Measurements from ENCODE around the gene NLN. TPM values are rescaled to one million over a fixed set of nuclear protein-coding genes. Genes with fewer than 3 reads are reported as not detected.
A peak's percentile ranks its signal among the peaks of the same experiment; 100 is the strongest.

NLN gene
- total and polyA plus RNA-seq, 2 of the 4 experiments (the other 2 are of a cell fraction): 19.1 to 37.1 TPM

DNA sequence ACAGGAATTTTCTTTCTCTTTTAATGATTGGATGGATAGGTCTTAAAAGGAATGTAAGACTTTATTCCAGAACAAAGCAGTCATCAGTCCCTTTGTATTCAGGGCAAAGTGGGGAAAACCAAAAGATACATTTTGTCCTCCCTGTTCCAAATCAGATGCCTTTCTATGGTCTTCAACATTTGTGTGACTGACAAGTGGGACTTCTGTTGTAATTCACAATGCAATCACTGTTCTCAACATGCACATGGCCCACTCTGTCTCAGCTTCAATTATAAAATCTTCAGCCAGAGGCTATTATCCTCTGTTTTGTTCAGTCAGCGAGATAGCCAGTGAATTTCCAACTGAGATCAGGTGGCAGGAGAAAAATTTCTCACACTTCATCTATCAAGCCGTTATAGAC is 108.9 kb downstream of the NLN start:
- intact Hi-C loops (cut with micrococcal nuclease): no loop called here
- Histone ChIP-seq H2AK9ac (replicated peaks; ENCODE audit: low read depth, low read length, poor library complexity) (no peak overlapping the region), H3K4me1 (ENCODE audit: control insufficient read depth, insufficient read depth, low read length) (peaks cover 10% of the 10 kb centered on the region), H3K9me1 (ENCODE audit: insufficient read depth, low read length) (no peaks in the 10 kb centered on the region; the same call in none of the 2 replicates), H2BK120ac (ENCODE audit: low read depth, low read length) (peak overlapping the region; percentile 68), H3K9me3 (ENCODE audit: control insufficient read depth, insufficient read depth, low read length) (no peaks in the 10 kb centered on the region), H3K14ac (replicated peaks; ENCODE audit: low read depth, low read length) (0 out of 2 replicates have a peak overlapping the region, but pooled peaks have one; percentile 33), H2BK5ac (ENCODE audit: low read depth, low read length, poor library complexity, severe bottlenecking) (no peak overlapping the region), H3K27me3 (ENCODE audit: control insufficient read depth, insufficient read depth, low read length) (no peaks in the 10 kb centered on the region), H3K27ac (ENCODE audit: insufficient read depth, low read length) (no peak overlapping the region), H2BK15ac (ENCODE audit: low read depth, low read length) (no peak overlapping the region), H4K8ac (ENCODE audit: low read depth in 2 of 2, low read length in 2 of 2) (no peak overlapping the region), H3K18ac (ENCODE audit: low read depth, low read length) (peak overlapping the region; percentile 55; the same call in 1 of the 2 replicates), H3K9ac (ENCODE audit: low read depth, low read length) (no peak overlapping the region), H2AFZ (replicated peaks; ENCODE audit: low read length, poor library complexity) (no peak overlapping the region), H3K4ac (ENCODE audit: low read depth, low read length) (no peak overlapping the region), H3K79me1 (ENCODE audit: low read depth in 1 of 2, low read length in 2 of 2) (no peaks in the 10 kb centered on the region), H2BK20ac (ENCODE audit: low read depth, low read length) (no peak overlapping the region), H3K4me2 (ENCODE audit: low read depth, low read length) (no peak overlapping the region), H3K56ac (ENCODE audit: extremely low read depth, insufficient read depth, low read length) (no peak overlapping the region), H3K4me3 (ENCODE audit: insufficient read depth, low read depth, low read length) (no peak overlapping the region), H4K20me1 (ENCODE audit: insufficient read depth, low read length) (no peaks in the 10 kb centered on the region), H4K5ac (ENCODE audit: low read depth, low read length) (no peak overlapping the region), H3K36me3 (ENCODE audit: control insufficient read depth, insufficient read depth, low read length) (no peaks in the 10 kb centered on the region), H3K23ac (ENCODE audit: low read depth, low read length) (peak overlapping the region; percentile 91; the same call in 1 of the 2 replicates), H4K91ac (ENCODE audit: insufficient read depth, low read depth, low read length) (no peak overlapping the region), H2AK5ac (ENCODE audit: low read depth, low read length) (no peak overlapping the region)
- ChIA-PET POLR2A (ENCODE audit: unreplicated experiment) (interaction anchor here (0.7 kb wide), 1 partner anchor 149 kb away, joined by 3 read pairs; no protein-coding TSS in a partner anchor), CTCF (interaction anchor here (0.6 kb wide), 1 partner anchor 111 kb away, joined by 3 read pairs; no protein-coding TSS in a partner anchor)
- no CpG with 5 or more reads among the region's 2 CpGs for WGBS, 2 experiments (ENCODE audit: extremely low coverage in 2 of 2, insufficient read length in 1 of 2)
- TF ChIP-seq CEBPB (IDR thresholded peaks at IDR 0.05; ENCODE audit: low read depth, low read length) (no peak), CHD1 (IDR thresholded peaks at IDR 0.05; ENCODE audit: low read depth, low read length) (no peak), BHLHE40 (IDR thresholded peaks at IDR 0.05; ENCODE audit: low read depth, low read length) (no peak), SMC3 (IDR thresholded peaks at IDR 0.05; ENCODE audit: low read depth, low read length) (no peak), MXI1 (IDR thresholded peaks at IDR 0.05; ENCODE audit: borderline replicate concordance, low read depth, low read length) (no peak), MAFK (IDR thresholded peaks at IDR 0.05; ENCODE audit: low read depth, low read length) (no peak), NFE2L2 (IDR thresholded peaks at IDR 0.05; ENCODE audit: low read depth, low read length) (no peak), RCOR1 (IDR thresholded peaks at IDR 0.05; ENCODE audit: insufficient replicate concordance, low read length) (no peak), FOS (IDR thresholded peaks at IDR 0.05; ENCODE audit: low read depth, low read length) (no peak), RFX5 (IDR thresholded peaks at IDR 0.05; ENCODE audit: low read depth, low read length) (no peak), RAD21 (IDR thresholded peaks at IDR 0.05; ENCODE audit: low read length) (no peak), MAZ (IDR thresholded peaks at IDR 0.05; ENCODE audit: borderline replicate concordance, low read depth, low read length) (no peak), POLR2A (IDR thresholded peaks at IDR 0.05; ENCODE audit: low read depth, low read length) (no peak)
- TF ChIP-seq, protein P1, sequence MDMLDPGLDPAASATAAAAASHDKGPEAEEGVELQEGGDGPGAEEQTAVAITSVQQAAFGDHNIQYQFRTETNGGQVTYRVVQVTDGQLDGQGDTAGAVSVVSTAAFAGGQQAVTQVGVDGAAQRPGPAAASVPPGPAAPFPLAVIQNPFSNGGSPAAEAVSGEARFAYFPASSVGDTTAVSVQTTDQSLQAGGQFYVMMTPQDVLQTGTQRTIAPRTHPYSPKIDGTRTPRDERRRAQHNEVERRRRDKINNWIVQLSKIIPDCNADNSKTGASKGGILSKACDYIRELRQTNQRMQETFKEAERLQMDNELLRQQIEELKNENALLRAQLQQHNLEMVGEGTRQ (IDR thresholded peaks at IDR 0.05; ENCODE audit: low read depth, low read length): no peak
- TF ChIP-seq, protein P2, sequence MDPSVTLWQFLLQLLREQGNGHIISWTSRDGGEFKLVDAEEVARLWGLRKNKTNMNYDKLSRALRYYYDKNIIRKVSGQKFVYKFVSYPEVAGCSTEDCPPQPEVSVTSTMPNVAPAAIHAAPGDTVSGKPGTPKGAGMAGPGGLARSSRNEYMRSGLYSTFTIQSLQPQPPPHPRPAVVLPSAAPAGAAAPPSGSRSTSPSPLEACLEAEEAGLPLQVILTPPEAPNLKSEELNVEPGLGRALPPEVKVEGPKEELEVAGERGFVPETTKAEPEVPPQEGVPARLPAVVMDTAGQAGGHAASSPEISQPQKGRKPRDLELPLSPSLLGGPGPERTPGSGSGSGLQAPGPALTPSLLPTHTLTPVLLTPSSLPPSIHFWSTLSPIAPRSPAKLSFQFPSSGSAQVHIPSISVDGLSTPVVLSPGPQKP (IDR thresholded peaks at IDR 0.05; ENCODE audit: borderline replicate concordance, low read depth, low read length): no peak
- TF ChIP-seq, protein P3, sequence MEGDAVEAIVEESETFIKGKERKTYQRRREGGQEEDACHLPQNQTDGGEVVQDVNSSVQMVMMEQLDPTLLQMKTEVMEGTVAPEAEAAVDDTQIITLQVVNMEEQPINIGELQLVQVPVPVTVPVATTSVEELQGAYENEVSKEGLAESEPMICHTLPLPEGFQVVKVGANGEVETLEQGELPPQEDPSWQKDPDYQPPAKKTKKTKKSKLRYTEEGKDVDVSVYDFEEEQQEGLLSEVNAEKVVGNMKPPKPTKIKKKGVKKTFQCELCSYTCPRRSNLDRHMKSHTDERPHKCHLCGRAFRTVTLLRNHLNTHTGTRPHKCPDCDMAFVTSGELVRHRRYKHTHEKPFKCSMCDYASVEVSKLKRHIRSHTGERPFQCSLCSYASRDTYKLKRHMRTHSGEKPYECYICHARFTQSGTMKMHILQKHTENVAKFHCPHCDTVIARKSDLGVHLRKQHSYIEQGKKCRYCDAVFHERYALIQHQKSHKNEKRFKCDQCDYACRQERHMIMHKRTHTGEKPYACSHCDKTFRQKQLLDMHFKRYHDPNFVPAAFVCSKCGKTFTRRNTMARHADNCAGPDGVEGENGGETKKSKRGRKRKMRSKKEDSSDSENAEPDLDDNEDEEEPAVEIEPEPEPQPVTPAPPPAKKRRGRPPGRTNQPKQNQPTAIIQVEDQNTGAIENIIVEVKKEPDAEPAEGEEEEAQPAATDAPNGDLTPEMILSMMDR (conservative IDR thresholded peaks at IDR 0.05; ENCODE audit: low read depth, low read length): no peak
- DNase-seq: no peak
- dilution Hi-C loops (cut with HindIII; ENCODE audit: low sequenced_read_pairs, unreplicated experiment): no loop called here
- in situ Hi-C loops (cut with MboI; ENCODE audit: low sequenced_read_pairs): no loop called here
- BruUV-seq (replicated peaks): no TSS peak
- no peak; the same call in 1 of the 2 replicates for ATAC-seq (ENCODE audit: low read depth)
